Smooth muscle cell (in vitro differentiated cells): ENCODE results near the gene GCM1. TPM values are rescaled to one million over a fixed set of nuclear protein-coding genes. Genes with fewer than 3 reads are reported as not detected.

ENCODE experiments used
- DNase-seq: peaks from one replicate; lab custom pipeline; 2025; ENCODE audit not compliant: unreplicated experiment; lab: John Stamatoyannopoulos, UW
- H2AFZ ChIP-seq: fragments of 200-600 bp; sonication (generic); 2 replicates; pipeline ENCODE4 v1.6.0; 2016; ENCODE audit warnings: antibody characterized with exemption, low read depth, mild to moderate bottlenecking
- H3F3A ChIP-seq: fragments of 200-600 bp; sonication (generic); 2 replicates; pipeline ENCODE4 v1.6.0; 2017; ENCODE audit warnings: antibody characterized with exemption, low read depth
- H3K27ac ChIP-seq: fragments of 200-600 bp; sonication (generic); 2 replicates; pipeline ENCODE4 v1.5.1; 2016; ENCODE audit warnings: low read depth, mild to moderate bottlenecking
- H3K27me3 ChIP-seq: fragments of 200-600 bp; sonication (generic); 2 replicates; pipeline ENCODE4 v1.6.1; 2016; ENCODE audit warnings: low read depth, mild to moderate bottlenecking
- H3K36me3 ChIP-seq: fragments of 200-600 bp; sonication (generic); 2 replicates; pipeline ENCODE4 v1.5.1; 2016; ENCODE audit warnings: low read depth
- H3K4me1 ChIP-seq: fragments of 200-600 bp; sonication (generic); 2 replicates; pipeline ENCODE4 v1.5.1; 2016; ENCODE audit warnings: low read depth
- H3K4me2 ChIP-seq: fragments of 200-600 bp; sonication (generic); 2 replicates; pipeline ENCODE4 v1.6.0; 2016; ENCODE audit warnings: mild to moderate bottlenecking
- H3K4me3 ChIP-seq: fragments of 200-600 bp; sonication (generic); 2 replicates; pipeline ENCODE4 v1.5.1; 2016; ENCODE audit warnings: mild to moderate bottlenecking
- H3K79me2 ChIP-seq: fragments of 200-600 bp; sonication (generic); 2 replicates; pipeline ENCODE4 v1.6.0; 2016; ENCODE audit warnings: low read depth, mild to moderate bottlenecking
- H3K9ac ChIP-seq: fragments of 200-600 bp; sonication (generic); 2 replicates; pipeline ENCODE4 v1.6.0; 2016; ENCODE audit warnings: low read depth
- H3K9me3 ChIP-seq: fragments of 200-600 bp; sonication (generic); replicated peaks from 2 replicates; pipeline ENCODE4 v1.5.1; 2016; ENCODE audit warnings: low read depth
- H4K20me1 ChIP-seq: fragments of 200-600 bp; sonication (generic); 2 replicates; pipeline ENCODE4 v1.6.0; 2016; ENCODE audit warnings: low read depth
- CTCF ChIP-seq: fragments of 200-600 bp; sonication (generic); IDR thresholded peaks from 2 replicates; pipeline ENCODE4 v1.5.1; 2017; ENCODE audit warnings: borderline replicate concordance, mild to moderate bottlenecking, antibody characterized with exemption; ENCODE audit not compliant: insufficient read depth, poor library complexity, severe bottlenecking
- WGBS: methylation state at CpG from one replicate; pipeline ENCODE4 v1.1.7; 2016; ENCODE audit warnings: low lambda C conversion rate; 5-methylcytosine and 5-hydroxymethylcytosine counted together
- polyA plus RNA-seq: library from polyadenylated mRNA; unstranded; fragments of >200 nt; fragmentation: Nextera tagmentation; extraction: Ambion mirVana; gene quantifications from 2 replicates; pipeline ENCODE4 v1.2.1, GENCODE V29; 2016
- total RNA-seq: library from RNA; depleted of rRNA; stranded (reverse); fragments of >200 nt; gene quantifications from 2 replicates; pipeline ENCODE4 v1.2.3, GENCODE V29; 2014

Gene GCM1
- total and polyA plus RNA-seq, 2 experiments from 2014 or later = not detected

GRCh38 chr6:53109612-53110011, 39.0 kb downstream of the GCM1 start:
- H3K79me2 ChIP-seq = no peaks in the 10 kb centered on the region
- H3K9me3 ChIP-seq = no peaks in the 10 kb centered on the region
- no peaks in the 10 kb centered on the region for H3K36me3 ChIP-seq
- WGBS = 98% methylated on average over 2 of the region's 2 CpGs
- H3K9ac ChIP-seq = no peak overlapping the region
- no peak overlapping the region for H3K4me2 ChIP-seq
- no peak overlapping the region for H2AFZ ChIP-seq
- H3K4me3 ChIP-seq = no peak overlapping the region
- H4K20me1 ChIP-seq = no peaks in the 10 kb centered on the region
- no peak for DNase-seq
- H3K4me1 ChIP-seq = no peaks in the 10 kb centered on the region
- no peaks in the 10 kb centered on the region for H3F3A ChIP-seq
- H3K27me3 ChIP-seq = no peaks in the 10 kb centered on the region
- H3K27ac ChIP-seq = no peak overlapping the region
- TF ChIP-seq CTCF = no peak

GRCh38 chr6:53107091-53107490, 41.5 kb downstream of the GCM1 start:
- H3K79me2 ChIP-seq = no peaks in the 10 kb centered on the region
- no peak overlapping the region for H3K27ac ChIP-seq

GRCh38 chr6:53104916-53105315, 43.7 kb downstream of the GCM1 start:
- no peaks in the 10 kb centered on the region for H3K79me2 ChIP-seq
- no peak overlapping the region for H3K4me3 ChIP-seq
- H3K36me3 ChIP-seq = no peaks in the 10 kb centered on the region
- no peaks in the 10 kb centered on the region for H3K4me1 ChIP-seq
- no peaks in the 10 kb centered on the region for H3K9me3 ChIP-seq
- no peak overlapping the region for H3K4me2 ChIP-seq
- H3K9ac ChIP-seq = no peak overlapping the region
- H3K27me3 ChIP-seq = no peaks in the 10 kb centered on the region
- H2AFZ ChIP-seq = no peak overlapping the region
- DNase-seq = no peak
- H3F3A ChIP-seq = no peaks in the 10 kb centered on the region
- TF ChIP-seq CTCF = no peak
- H4K20me1 ChIP-seq = no peaks in the 10 kb centered on the region
- no peak overlapping the region for H3K27ac ChIP-seq

More at GRCh38 chr6:53107091-53107490, 41.5 kb downstream of the GCM1 start:
- H3K4me2 ChIP-seq = no peak overlapping the region
- H3K9me3 ChIP-seq = no peaks in the 10 kb centered on the region
- H3K4me1 ChIP-seq = no peaks in the 10 kb centered on the region
- no peak overlapping the region for H3K4me3 ChIP-seq
- DNase-seq = no peak
- 78% methylated on average over 4 of the region's 4 CpGs for WGBS
- H3F3A ChIP-seq = no peaks in the 10 kb centered on the region
- no peak overlapping the region for H3K9ac ChIP-seq
- H3K36me3 ChIP-seq = no peaks in the 10 kb centered on the region
- no peak overlapping the region for H2AFZ ChIP-seq
- no peak for TF ChIP-seq CTCF
- no peaks in the 10 kb centered on the region for H3K27me3 ChIP-seq
- no peaks in the 10 kb centered on the region for H4K20me1 ChIP-seq

GRCh38 chr6:53103993-53104675, 44.5 kb downstream of the GCM1 start:
- H3K4me2 ChIP-seq = no peak overlapping the region
- WGBS = 93% methylated on average over 3 of the region's 3 CpGs
- no peaks in the 10 kb centered on the region for H3K79me2 ChIP-seq
- no peaks in the 10 kb centered on the region for H3K9me3 ChIP-seq
- peak; percentile 34 for TF ChIP-seq CTCF
- H4K20me1 ChIP-seq = no peaks in the 10 kb centered on the region
- DNase-seq = no peak
- H3K27ac ChIP-seq = no peak overlapping the region
- no peaks in the 10 kb centered on the region for H3F3A ChIP-seq
- no peak overlapping the region for H2AFZ ChIP-seq
- no peaks in the 10 kb centered on the region for H3K4me1 ChIP-seq
- H3K27me3 ChIP-seq = no peaks in the 10 kb centered on the region
- no peak overlapping the region for H3K4me3 ChIP-seq
- no peaks in the 10 kb centered on the region for H3K36me3 ChIP-seq
- no peak overlapping the region for H3K9ac ChIP-seq
